AG04449 (cell line): ENCODE results near the gene LRRC56.
A peak's percentile ranks its signal among the peaks of the same experiment; 100 is the strongest.

Experiments
- CTCF ChIA-PET: fragments of 350-600 bp; formaldehyde crosslinking; extraction: SDS; loops from one replicate; lab custom pipeline; 2021; ENCODE audit warnings: antibody characterized with exemption; lab: Yijun Ruan, JAX
- POLR2A ChIA-PET: fragments of 400-600, 350-600 bp; formaldehyde crosslinking; extraction: SDS; loops from one replicate; lab custom pipeline; 2020; ENCODE audit warnings: antibody characterized with exemption, inconsistent platforms; lab: Yijun Ruan, JAX
- DNase-seq: peaks from one replicate; pipeline ENCODE4 v3.0.0-alpha.2; 2010; ENCODE audit warnings: low read depth, low spot score
- H3K4me3 ChIP-seq: 2 replicates; pipeline ENCODE4 v1.5.1; 2011; ENCODE audit warnings: low read depth, mild to moderate bottlenecking, control low read depth, low read length
- CTCF ChIP-seq: IDR thresholded peaks from one replicate; pipeline ENCODE4 v1.5.1; 2011; ENCODE audit warnings: mild to moderate bottlenecking, moderate library complexity, low read length, control low read depth, inconsistent platforms; ENCODE audit not compliant: insufficient read depth; ENCODE audit errors: missing control alignments

LRRC56 gene

DNA sequence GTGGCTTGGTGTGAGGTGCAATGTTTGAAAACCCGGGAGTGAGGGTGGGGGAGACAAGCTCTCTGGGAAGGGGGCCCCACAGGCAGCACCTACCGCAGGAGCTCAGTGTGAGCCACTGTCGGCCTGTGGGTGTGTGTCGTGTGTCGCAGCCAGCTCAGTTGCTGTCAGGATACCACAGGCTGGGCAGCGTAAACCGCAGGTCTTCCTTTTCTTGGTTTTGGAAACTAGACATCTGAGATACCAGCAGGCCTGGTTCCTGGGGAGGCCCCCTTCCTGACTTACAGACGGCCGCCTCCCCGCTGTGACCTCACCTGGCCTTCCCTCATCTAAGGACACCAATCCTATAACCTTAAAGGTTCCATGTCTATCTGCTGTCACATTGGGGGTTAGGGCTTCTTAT lies 59.0 kb downstream of the LRRC56 start:
- ChIA-PET POLR2A (no interaction called here), CTCF (no interaction called here)
- DNase-seq, result no peak
- TF ChIP-seq CTCF, result no peak
- H3K4me3 ChIP-seq, result no peak overlapping the region

DNA sequence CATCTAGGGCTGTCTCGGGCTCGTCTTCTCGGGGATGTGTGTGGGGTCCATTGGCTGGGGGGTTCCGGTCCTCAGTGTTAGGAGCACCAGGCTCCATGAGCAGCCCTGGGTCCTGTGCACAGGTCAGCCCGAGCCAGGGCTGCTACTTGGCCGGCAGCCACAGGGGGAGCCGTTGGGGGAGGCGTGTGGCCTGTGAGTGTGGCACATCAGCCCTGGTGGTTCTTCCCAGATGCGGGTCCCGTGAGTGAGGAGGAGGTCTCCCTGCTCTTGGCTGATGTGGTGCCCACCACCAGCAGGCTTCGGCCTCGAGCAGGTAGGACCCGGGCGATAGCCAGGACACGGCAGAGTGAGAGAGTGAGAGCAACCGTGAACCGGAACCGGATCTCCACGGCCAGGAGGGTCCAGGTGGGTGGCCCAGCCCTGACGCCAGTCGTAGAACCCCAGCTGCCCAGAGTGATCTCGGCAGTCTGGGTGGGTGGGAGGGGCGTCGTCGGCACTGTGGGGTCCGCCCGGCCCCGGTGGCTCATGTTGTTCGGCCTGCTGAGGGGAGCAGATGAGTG lies 59.9 kb downstream of the LRRC56 start:
- POLR2A ChIA-PET, result no interaction called here
- peak; percentile 6 for TF ChIP-seq CTCF
- CTCF ChIA-PET, result no interaction called here
- no peak for DNase-seq
- no peak overlapping the region for H3K4me3 ChIP-seq

DNA sequence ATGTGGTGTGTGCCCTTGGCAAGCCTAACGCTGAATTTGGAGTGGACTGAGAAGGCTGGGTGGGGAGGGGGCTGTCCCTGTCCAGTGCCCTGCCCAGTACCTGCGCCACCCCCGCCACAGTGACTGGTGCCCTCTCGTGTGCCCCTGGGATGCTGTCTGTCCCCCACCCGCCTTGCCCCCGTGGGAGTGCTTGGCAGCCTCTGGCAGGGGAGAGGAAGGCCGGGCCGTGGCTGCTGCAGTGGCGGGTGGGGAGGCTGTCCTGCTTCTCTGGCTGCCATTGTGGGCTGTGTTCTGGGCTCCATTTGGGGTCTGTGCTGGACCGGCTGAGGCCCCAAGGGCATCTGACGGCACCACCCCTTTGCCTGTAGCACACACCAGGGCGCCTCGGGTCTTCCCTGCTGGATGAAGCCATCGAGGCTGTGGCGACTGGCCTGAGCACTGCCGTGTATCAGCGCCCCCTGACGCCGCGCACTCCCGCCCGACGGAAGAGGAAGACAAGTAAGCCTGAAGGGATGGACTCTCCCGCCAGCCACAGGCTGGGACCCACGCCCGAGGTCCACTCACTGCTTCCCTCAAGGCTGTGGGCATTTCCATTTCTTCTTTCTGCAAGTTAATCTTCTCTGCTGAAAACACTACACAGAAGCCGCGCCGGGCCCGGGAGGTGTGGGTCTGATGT lies 60.8 kb downstream of the LRRC56 start:
- no peak overlapping the region for H3K4me3 ChIP-seq
- POLR2A ChIA-PET, result no interaction called here
- CTCF ChIA-PET, result no interaction called here
- DNase-seq, result no peak
- no peak for TF ChIP-seq CTCF

DNA sequence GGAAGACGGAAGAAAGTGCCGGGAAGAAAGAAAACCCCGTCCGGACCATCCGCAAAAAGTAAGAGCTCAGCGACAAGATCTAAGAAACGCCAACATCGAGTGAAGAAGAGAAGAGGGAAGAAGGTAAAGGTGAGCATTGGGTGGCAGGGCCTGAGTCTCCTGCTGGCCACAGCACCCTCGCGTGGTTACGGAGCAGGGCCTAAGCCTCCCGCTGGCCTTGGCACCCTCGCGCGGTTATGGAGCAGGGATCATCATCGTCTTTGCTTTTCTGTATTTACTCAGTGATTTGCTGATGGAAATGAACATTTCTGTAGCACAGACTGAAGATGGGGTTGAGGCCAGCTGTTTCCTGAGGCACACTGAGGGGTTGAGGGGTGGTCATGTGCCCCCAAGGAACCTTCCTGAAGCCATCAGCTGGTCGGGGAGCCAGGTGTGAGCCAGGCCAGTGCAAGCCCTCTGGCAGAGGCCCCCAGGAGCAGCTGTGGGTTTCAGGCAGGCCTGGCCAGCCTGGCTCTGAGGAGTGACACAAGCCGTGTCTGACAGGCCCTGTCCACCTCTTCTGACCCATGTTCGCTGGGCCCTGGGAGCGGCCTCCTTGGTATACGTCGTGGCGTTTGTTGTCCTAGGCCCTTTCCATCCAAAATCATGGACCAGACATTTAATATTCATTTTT lies 64.4 kb downstream of the LRRC56 start:
- no peak for TF ChIP-seq CTCF
- no peak overlapping the region for H3K4me3 ChIP-seq
- POLR2A ChIA-PET, result interaction anchor here (0.6 to 0.9 kb wide), 2 partner anchors 11 to 21 kb away, joined by 3 read pairs; no protein-coding TSS in a partner anchor
- no peak for DNase-seq
- CTCF ChIA-PET, result no interaction called here

DNA sequence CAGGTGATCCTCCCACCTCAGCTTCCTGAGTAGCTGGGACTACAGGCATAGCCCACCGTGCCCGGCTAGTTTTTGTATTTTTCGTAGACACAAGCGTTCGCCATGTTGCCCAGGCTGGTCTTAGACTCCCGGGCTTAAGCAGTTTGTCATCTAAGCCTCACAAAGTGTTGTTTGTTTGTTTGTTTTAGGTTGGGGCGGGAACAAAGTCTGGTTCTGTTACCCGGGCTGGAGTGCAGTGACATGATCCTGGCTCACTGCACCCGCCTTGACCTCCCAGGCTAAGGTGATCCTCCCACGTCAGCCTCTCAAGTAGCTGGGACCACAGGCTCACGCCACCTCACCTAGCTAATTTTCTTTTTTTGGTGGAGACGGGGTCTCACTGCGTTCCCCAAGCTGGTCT lies 65.8 kb downstream of the LRRC56 start:
- ChIA-PET CTCF (no interaction called here), POLR2A (no interaction called here)
- no peak for DNase-seq
- no peak overlapping the region for H3K4me3 ChIP-seq
- TF ChIP-seq CTCF, result no peak
